ENCODE data around the gene BMP7. TPM values are rescaled to one million over a fixed set of nuclear protein-coding genes. Genes with fewer than 3 reads are reported as not detected.

BMP7 gene
- total and polyA plus RNA-seq, 11 donors: 0.72 to 12.3 (median 3.7) TPM

DNA sequence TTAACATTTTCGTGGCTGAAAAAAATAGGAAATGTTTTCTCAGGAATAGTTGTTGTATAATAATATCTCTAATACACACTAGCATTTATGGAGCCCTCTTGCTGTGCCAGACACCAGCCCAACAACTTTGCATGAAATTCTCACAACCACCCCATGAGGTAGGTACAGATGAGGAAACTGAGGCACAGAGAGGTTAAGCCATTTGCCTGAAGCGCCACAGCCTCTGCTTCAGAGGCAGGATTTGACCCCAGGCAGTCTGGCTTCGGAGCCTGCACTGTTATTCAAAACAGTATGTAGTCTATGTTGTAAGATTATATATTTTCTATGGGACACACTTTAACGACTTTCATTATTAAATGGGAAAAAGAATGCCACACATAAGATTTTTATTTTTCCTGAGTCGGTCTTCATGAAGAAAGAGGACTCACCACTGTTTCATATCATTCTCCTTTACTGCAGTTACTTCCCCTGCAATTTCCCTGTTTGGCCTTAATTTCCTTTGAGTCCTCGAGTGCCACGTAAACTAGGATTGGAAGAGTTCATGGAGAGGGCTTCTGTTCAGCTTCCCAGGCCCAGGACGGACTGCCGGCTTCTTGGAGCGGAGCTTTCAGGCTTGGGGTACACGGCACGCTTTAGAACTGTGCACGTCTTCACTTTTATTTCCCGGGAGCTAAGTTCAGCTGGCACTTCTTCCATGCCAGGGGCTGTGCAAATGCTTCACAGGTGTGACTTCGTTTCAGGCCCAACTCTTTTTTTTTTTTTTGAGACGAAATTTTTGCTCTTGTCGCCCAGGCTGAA, 128.0 kb downstream of the BMP7 start:
- Histone ChIP-seq H3K4me3 (no peak overlapping the region), H3K27ac (no peak overlapping the region), H3K27me3 (peaks cover 0 to 4% (median 0%) of the 10 kb centered on the region in 9 donors), H3K4me1 (no peaks in the 10 kb centered on the region), H3K9me3 (no peaks in the 10 kb centered on the region), H3K36me3 (no peaks in the 10 kb centered on the region)
- intact Hi-C loops (cut with DNase I): no loop called here
- DNase-seq: no peak
- no peak for ATAC-seq
- TF ChIP-seq POLR2A (IDR thresholded peaks at IDR 0.05): no peak
- TF ChIP-seq, protein P1, sequence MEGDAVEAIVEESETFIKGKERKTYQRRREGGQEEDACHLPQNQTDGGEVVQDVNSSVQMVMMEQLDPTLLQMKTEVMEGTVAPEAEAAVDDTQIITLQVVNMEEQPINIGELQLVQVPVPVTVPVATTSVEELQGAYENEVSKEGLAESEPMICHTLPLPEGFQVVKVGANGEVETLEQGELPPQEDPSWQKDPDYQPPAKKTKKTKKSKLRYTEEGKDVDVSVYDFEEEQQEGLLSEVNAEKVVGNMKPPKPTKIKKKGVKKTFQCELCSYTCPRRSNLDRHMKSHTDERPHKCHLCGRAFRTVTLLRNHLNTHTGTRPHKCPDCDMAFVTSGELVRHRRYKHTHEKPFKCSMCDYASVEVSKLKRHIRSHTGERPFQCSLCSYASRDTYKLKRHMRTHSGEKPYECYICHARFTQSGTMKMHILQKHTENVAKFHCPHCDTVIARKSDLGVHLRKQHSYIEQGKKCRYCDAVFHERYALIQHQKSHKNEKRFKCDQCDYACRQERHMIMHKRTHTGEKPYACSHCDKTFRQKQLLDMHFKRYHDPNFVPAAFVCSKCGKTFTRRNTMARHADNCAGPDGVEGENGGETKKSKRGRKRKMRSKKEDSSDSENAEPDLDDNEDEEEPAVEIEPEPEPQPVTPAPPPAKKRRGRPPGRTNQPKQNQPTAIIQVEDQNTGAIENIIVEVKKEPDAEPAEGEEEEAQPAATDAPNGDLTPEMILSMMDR (IDR thresholded peaks at IDR 0.05): no peak
- WGBS, 4 donors: 81 to 83% (median 82%) methylated on average over 17 of the region's 17 CpGs

DNA sequence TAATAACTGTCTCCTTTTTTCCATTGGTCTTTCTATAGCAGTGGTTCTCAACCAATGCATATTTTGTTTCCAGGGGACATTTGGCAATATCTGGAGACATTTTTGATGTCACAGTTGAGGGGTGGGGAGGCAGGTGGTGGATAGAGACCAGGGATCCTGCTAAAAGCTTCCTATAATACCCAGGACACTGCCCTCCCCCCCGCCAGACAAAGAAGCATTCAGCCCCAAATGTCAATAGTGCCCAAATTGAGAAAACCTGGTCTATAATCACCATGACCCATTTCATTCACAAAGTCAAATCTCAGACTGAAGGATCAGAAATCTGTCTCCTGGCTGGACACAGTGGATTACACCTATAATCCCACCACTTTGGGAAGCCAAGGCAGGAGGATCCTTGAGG, 128.8 kb downstream of the BMP7 start:
- WGBS, 4 donors: 75 to 88% (median 81%) methylated on average over 1 of the region's 1 CpG
- no peak overlapping the region for H3K27ac ChIP-seq
- H3K36me3 ChIP-seq: no peaks in the 10 kb centered on the region
- DNase-seq (no peak), ATAC-seq (no peak)
- no peak overlapping the region for H3K4me3 ChIP-seq
- no peaks in the 10 kb centered on the region for H3K4me1 ChIP-seq
- peaks cover 0 to 7% (median 0%) of the 10 kb centered on the region in 9 donors for H3K27me3 ChIP-seq
- TF ChIP-seq, protein P1 (IDR thresholded peaks at IDR 0.05): no peak
- no peak for TF ChIP-seq POLR2A (IDR thresholded peaks at IDR 0.05)
- H3K9me3 ChIP-seq: no peaks in the 10 kb centered on the region
- intact Hi-C loops (cut with DNase I): no loop called here

- TF ChIP-seq, protein P1 (IDR thresholded peaks at IDR 0.05): no peak
- no peak for TF ChIP-seq POLR2A (IDR thresholded peaks at IDR 0.05)
Measured at GRCh38 chr20:57136734-57137133, 129.7 kb downstream of the BMP7 start.

GRCh38 chr20:57135875-57136274, 130.6 kb downstream of the BMP7 start:
- no peak overlapping the region for H3K4me3 ChIP-seq
- H3K27ac ChIP-seq: no peak overlapping the region
- DNase-seq: no peak
- H3K9me3 ChIP-seq: no peaks in the 10 kb centered on the region
- H3K4me1 ChIP-seq: no peaks in the 10 kb centered on the region
- intact Hi-C loops (cut with DNase I): no loop called here
- TF ChIP-seq, protein P1 (IDR thresholded peaks at IDR 0.05): no peak
- TF ChIP-seq POLR2A (IDR thresholded peaks at IDR 0.05): no peak
- H3K36me3 ChIP-seq: no peaks in the 10 kb centered on the region
- ATAC-seq: no peak
- WGBS, 4 donors: 75 to 80% (median 79%) methylated on average over 6 of the region's 6 CpGs
- H3K27me3 ChIP-seq: peaks cover 0 to 7% (median 0%) of the 10 kb centered on the region in 9 donors

More at GRCh38 chr20:57136734-57137133, 129.7 kb downstream of the BMP7 start:
- intact Hi-C loops (cut with DNase I): no loop called here
- no peaks in the 10 kb centered on the region for H3K4me1 ChIP-seq
- ATAC-seq: no peak
- DNase-seq: no peak
- no peak overlapping the region for H3K4me3 ChIP-seq
- no peak overlapping the region for H3K27ac ChIP-seq
- no peaks in the 10 kb centered on the region for H3K36me3 ChIP-seq
- peaks cover 0 to 7% (median 0%) of the 10 kb centered on the region in 9 donors for H3K27me3 ChIP-seq
- H3K9me3 ChIP-seq: no peaks in the 10 kb centered on the region
- WGBS, 4 donors: 81 to 91% (median 87%) methylated on average over 7 of the region's 7 CpGs
